Measurements from ENCODE around the gene POU4F3.
A peak's percentile ranks its signal among the peaks of the same experiment; 100 is the strongest.
"Not testable (repeated sequence)": the region's sequence is repeated elsewhere in the genome, so short reads cannot be mapped to it uniquely, and the experiment has no call there.

Gene POU4F3, protein sequence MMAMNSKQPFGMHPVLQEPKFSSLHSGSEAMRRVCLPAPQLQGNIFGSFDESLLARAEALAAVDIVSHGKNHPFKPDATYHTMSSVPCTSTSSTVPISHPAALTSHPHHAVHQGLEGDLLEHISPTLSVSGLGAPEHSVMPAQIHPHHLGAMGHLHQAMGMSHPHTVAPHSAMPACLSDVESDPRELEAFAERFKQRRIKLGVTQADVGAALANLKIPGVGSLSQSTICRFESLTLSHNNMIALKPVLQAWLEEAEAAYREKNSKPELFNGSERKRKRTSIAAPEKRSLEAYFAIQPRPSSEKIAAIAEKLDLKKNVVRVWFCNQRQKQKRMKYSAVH

DNA sequence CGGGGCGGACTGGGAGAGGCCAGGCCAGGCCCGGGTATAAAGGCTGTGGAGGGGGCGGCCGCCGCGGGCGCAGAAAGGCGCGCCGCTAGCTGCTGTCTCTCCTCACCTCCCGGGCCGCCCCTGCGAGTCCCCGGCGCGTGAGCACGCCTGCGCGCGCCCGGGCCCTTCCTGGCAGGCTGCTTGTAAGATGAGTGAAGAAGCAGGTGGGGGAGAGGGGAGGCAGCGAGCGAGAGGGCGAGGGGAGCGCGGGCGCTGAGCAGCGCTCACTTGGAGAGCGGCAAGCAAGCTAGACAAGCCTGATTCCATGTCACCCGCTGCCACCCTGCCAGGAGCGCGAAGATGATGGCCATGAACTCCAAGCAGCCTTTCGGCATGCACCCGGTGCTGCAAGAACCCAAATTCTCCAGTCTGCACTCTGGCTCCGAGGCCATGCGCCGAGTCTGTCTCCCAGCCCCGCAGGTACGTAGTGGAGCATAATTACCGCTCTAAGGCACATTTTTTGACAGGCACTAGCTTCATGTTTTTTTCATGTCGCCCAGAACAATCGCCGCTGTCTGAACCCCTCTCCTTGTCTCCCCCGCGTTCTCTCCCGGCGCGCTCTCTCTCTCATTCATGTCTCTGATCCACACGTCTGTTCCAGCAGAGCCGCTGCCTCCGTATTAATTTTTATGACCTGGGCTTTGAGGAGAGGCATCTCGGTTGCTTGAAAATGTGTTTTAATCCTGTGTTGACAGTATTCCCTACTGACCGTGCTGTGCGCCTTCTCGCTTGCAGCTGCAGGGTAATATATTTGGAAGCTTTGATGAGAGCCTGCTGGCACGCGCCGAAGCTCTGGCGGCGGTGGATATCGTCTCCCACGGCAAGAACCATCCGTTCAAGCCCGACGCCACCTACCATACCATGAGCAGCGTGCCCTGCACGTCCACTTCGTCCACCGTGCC lies at the start of gene POU4F3:
Gene POU4F3, plus strand, starts transcription at position 66 of the 941 bp plus-strand sequence. Its CDS starts 274 bp downstream, at position 340.
- no peak for DNase-seq

DNA sequence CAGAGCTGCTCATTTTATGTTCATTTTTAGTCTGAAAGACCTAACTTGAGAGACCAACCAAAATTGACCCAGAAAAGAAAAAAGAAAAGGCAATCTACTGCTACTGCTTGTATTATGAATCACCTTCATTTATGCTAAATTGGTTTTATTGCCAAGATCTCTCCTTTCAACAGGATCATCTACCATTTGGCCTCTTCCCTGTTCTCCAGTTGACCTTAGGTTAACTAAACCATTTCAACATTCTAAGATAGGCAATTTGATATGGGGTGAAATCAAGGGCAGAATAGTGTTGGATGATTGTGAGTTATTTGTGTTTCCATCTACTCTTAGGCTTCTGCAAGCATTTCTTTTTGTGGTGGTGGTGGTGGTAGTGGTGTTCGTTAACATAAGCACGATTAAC lies 48.3 kb upstream of the POU4F3 start:
- no peak for DNase-seq

DNA sequence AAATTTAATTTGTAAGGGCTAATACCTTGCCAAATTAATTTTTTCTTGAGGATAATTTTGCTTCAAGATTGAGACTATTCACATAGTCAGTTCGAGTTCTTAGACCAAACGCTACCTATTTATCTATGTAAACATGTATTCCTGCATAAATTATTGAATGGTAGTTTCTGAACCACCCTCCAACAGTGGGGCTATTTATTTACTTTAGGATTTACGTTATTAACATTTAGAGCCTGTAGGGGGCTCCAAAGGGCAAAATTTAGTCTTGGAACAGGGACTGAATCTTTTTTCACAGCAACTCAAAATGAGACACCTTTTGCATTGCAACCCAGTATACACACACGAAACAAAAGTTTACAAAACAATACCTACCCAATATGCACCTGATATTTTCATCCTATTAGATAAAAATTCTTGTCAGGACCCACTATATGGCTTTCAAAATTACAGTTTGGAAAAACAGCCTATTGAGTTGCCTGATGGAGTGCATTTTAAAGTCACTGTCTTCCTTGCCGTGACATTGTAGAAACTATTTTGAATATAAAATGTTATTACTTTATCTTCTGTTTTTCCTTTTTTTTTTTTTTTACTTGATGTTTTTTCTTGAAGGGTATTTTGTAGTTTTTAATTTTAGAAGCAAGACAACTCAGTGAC lies 47.1 kb upstream of the POU4F3 start:
- peak; percentile 62 for DNase-seq

DNA sequence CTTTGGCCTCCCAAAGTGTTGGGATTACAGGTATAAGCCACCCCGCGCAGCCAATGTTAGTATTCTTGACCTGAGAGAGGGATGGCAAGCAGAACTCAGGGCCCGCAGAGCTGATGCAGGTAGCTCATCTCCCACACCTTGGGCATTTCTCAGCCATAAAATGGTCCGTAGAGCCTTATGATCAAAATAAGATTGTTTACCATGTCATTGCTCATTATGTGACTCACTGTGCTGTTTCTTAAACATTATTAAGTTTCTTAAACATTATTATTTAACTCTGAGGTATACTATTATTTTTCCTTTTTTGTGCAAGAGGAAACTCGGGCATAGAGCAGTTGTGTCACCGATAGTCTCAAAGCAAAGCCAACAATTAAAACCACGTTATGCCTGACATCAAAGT lies 42.4 kb upstream of the POU4F3 start:
- no peak for DNase-seq

DNA sequence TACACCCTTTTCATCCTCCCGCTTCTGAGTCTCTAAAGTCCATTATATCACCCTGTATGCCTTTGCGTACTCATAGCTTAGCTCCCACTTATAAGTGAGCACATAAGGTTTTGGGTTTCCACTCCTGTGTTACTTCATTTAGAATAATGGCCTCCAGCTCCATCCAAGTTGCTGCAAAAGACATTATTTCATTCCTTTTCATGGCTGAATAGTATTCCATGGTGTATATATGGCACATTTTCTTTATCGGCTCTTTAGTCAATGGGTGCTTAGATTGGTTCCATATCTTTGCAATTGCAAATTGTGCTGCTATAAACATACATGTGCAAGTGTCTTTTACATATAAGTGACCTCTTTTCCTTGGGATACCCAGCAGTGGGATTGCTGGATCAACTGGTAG lies 39.7 kb upstream of the POU4F3 start:
- not testable (repeated sequence) for DNase-seq

DNA sequence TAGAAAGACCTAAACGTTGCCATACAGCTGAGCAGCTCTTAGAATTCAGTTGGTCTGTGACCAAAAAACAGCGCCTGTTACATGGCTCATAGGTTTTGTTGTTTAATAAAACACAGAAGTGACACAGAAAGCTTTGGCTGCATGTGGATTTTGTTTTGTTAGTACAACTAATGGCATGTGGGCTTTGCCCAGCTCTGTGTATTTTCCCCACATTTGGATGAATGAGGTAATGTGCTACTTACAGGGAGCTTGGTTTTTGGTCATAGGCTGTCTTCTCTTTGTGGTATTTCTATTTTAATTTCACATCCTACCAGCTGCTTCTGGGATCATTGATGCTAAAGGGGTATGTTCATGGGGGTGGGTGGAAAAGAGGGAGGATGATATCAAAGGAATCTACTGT lies 37.0 kb upstream of the POU4F3 start:
- no peak for DNase-seq

DNA sequence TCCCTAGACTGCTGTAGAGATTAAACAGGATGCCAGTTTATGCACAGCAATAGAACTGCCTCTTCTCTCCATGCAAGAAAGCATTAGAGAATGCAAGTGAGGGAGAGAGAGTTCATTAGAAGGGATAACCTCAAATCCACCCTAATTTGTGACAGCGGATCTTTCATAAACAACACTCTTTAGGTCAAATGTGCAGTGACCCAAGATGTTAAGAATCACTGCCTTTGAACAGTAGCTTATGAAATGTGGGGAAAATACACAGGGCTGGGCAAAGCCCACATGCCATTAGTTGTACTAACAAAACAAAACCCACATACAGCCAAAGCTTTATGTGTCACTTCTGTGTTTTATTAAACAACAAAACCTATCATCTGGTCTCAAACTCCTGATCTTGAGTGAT lies 36.2 kb upstream of the POU4F3 start:
- DNase-seq = no peak

DNA sequence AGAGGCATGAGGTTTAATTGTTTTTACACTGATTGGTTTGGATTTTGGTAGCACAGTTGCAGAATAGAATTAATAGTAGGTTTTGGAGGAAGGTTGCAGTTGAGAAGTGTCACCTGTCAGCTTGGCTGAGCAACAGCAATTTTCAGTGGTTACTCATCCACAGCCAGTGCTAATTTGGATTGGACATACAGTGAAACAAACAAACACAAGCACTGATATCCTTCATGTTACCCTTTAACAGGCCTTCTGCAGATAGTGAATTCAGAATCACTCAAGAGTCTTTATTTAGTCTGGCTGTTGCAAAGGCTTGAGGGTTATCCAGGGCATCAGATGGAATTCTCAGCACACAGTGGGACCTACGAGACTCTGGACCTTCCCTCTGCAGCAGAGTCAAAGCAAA lies 31.8 kb upstream of the POU4F3 start:
- DNase-seq = no peak

DNA sequence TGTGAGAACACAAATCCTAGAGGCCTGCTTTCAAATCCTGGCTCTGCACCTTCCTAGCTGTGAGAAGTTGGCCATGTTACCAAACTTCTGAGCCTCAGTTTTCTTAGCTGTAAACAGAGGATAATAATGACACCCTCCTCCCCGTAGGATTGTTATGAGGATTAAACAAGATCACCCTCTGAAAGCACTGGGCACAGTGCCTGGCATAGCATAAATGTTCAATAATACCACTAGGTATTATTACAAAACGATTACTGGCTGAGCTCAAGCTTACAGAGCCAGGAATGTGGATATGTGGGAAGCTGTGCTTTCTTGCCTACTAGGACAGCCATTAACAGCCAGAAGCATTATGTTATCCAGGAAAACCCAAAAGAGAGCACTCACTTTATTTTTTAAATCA lies 30.8 kb upstream of the POU4F3 start:
- DNase-seq = no peak

DNA sequence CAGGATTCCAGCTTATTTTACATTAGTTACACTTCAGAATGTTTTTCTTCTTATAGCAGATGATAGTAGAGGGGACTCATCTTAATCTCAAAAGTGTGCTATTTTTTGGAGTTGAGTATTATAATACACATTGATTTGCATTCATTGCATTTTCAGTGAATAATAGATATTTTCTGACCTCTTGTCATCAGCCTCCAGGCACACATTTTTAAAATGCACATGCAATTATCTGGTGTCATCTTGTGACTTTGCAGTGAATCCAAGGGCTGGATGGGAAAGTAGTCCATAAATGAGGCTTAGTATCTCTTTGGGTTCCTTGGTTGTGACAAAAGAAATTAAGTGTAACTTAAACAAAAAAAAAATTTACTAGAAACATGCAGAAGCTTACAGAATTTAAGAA lies 28.1 kb upstream of the POU4F3 start:
- DNase-seq = no peak

DNA sequence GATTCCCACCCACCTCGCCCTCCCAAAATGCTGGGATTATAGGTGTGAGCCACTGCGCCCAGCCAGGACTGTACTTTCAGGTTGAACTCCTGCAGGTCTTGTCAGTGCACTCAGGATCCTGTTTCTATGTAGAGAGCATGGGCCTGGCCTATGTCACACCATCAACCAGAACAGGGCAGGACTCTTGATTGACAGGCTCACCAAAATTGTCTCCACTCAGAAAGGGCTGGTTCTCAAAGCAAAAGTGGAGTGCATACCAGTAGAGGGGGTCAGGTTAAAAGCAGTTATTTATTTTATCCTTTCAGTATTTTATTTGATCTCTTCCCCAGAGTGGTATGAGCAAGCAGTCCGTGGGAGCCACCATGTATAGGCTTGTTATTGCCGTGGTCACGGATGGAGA lies 27.4 kb upstream of the POU4F3 start:
- no peak for DNase-seq

DNA sequence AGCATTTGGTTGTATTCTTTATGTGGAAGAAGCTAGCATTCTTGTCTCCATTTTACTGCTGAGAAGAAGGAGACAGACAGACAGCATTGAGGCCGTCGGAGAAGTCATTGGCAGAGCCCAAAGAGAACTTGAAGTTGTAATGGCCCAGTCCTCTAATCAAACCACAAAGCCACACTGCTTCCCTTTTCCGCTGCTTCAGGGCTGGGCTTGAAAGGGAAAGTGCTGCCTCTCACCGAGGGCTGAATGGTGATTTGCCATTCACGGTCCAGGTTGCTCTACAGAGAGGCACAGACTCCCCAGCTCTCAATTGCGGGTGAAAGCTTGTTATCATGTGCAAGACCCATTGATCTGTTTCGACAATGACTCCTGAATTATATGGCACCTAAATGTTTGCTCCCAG lies 25.6 kb upstream of the POU4F3 start:
- DNase-seq = peak; percentile 36

DNA sequence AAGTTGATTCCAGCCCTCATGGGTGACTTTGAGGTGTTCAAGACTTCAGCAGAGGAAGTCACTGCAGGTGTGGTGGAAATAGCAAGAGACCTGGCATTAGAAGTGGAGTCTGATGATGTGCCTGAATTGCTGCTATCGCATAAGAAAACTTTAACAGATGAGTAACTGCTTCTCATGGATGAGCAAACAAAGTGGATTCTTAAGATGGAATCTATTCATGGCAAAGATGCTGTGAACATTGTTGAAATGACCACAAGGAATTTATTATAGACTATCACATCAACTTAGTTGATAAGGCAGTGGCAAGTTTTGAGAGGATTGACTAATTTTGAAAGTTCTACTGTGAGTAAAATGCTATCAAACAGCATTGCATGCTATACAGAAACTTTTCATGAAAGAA lies 17.1 kb upstream of the POU4F3 start:
- no peak for DNase-seq

DNA sequence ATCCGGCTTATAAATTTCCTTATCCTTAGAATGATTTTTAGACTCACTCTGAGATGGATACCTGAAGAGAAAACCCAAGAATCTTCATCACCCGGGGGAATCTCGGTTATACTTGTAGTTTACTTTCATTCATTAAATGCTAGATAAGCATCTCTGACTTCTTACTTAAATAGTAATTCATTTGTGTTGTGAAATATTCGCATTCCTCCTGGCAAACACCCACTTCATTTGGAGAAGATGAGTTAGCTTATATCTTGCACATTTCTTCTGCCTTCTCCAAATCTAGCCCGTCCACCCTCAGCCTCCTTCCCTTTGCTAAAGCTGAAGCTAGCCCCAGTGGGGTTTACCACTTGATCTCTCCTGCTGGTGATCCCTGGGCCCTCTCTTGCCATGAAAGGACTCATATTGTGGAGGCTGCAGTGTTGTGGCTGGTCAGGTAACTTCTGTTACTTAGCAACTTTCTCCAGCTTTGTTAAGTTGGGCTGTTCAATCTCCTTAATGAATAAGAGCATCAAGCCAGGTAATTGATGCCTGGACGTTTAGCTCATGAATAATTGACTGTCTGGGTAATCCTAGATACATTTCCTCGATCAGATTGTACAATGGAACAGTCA lies 11.3 kb upstream of the POU4F3 start:
- no peak for DNase-seq

DNA sequence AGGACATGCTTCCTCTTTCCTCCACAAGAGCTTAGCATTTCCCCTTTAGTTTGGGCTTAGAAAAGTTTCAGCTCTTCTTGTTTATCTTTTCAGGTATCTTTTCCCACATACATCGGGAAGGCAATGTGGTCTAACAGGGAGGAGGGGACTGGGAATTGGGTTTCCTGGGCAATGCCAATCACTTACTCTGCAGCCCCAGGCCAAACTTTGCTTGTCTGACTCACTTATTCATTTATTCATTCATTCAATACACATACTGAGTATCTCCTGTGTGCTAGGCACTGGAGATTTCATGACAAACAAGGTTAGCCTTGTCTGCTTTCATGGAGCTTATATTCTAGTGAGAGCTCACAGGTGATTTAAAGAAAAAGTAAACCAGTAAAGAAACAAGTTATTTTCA lies 10.7 kb upstream of the POU4F3 start:
- DNase-seq = no peak

DNA sequence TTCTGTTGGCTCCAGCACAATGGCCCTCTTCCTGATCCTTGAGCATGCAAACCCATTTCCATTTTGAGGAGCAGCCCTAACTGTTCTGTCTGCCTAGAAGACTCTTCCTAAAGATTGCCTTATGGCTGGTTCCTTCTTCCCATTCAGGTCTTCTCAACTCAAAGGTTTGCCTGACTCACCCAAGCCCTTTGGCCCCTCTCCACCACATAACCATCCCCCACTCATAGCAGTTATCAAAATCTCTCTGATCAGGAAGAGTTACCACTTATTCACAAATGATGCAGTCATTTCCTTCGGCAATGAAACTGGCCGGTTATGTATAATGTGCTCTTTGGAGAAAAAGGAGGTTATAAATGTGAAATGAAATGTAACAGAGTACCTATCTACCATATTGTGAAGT lies 8.9 kb upstream of the POU4F3 start:
- DNase-seq = no peak

DNA sequence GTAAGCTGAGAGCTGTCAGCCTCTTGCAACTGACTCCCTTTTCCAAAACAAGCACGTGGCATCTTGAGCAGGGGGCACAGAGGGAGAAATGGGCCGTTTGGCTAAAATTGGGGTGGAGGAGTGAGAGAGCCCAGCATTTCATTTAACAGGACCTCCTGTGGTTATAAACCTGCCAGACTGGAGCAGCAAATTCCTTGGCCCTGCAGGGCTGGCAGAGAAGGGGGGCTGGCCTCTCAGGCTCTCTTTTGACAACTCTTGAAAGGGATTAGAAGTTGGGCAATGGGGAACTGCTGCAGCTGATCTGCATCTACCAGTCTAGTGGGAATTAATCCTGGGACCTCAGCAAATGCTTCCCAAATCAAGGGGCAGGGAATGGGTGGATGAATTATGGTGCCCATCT lies 7.2 kb upstream of the POU4F3 start:
- no peak for DNase-seq

DNA sequence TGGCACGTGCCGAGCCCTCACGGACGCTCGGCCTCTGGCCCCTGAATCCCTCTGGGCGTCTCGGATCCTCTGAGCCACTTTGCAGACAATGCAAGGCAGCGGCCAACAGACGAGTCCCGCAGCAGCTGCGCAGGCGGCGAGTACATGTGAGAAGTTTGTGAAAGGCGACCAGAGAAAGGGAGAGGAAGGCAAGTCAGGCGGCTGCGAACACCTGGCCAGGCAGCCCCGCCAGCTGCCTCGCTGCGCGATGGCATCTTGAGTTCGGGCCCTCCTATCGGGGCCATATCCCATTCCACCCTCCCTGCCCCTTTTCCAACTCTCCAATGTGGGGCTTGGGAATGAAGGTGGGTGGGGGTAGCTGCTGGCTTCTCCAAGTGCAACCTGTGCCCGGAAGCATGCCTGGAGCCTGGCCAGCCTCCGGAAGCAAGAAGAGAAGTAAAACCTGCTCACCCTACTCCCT lies 4.5 kb upstream of the POU4F3 start:
- DNase-seq = no peak

DNA sequence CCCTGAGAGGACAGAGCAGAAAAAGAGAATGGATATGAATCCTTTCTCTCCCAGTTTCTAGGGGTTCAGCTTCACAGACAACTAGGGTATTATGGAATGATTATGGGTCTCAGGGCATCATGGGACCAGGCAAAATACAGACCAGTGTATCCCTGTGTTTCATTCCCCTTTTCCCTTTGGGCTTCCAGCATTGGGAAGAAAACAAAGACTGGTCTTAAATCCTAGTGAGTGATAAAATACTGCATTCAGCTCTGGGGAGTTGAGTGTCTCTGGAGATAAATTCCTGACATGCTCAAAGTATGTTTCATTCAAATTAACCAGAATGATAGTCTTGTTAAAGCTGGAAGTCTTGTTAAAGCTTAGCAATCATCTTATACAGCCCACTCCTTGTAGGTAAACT lies 2.4 kb upstream of the POU4F3 start:
- no peak for DNase-seq

DNA sequence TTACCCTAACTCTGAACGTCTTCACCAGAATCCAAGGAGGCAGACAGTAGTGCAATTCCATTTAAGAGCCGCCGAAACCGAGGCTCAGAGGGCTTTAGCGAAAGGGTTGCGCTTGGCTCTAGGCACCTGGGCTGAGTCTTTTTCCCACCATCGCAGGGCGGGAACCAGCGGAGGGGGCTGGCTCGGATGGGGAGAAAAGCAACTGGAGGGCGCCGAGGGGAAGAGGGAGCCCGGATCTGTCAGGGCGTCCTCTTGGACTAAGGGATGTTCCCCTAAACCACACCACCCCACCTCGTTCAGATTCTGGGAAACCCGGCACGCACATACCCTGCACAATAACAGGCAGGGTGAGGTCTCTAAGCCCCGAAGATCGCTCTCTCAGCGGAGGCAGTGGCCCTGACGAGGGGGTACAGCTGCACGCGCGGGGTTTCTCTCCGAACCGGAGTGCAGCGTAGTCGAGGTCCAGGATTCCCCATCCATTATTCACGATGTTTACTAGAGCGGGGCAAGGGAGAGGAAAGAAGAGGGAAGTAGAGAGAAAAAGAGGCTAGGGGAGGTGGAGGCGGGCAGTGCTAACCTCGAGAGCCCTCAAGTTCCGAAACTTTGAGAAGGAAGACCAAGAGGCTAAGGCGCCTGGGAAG lies 1.3 kb upstream of the POU4F3 start:
- no peak for DNase-seq

DNA sequence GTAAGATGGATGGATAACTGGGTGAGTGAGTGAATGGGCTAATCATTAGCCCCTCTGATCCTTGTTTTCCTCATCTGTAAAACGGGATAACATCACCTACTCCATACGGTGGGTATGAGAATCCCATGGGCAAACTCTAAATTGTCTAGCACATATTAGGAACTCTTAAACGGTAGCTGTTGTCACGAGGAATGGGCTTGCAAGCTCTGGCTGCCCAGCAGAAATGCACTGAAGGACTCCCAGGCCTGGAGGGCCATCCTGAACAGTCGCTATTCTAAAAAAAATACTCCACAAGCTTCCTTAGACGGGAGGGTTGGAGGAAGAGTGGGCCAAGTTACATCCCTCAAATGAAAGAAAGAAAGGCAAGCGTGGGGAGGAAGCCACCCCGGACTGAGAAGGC lies 711 bp upstream of the POU4F3 start:
- no peak for DNase-seq

DNA sequence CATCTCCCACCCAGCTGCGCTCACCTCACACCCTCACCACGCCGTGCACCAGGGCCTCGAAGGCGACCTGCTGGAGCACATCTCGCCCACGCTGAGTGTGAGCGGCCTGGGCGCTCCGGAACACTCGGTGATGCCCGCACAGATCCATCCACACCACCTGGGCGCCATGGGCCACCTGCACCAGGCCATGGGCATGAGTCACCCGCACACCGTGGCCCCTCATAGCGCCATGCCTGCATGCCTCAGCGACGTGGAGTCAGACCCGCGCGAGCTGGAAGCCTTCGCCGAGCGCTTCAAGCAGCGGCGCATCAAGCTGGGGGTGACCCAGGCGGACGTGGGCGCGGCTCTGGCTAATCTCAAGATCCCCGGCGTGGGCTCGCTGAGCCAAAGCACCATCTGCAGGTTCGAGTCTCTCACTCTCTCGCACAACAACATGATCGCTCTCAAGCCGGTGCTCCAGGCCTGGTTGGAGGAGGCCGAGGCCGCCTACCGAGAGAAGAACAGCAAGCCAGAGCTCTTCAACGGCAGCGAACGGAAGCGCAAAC lies 1.1 kb downstream of the POU4F3 start:
- DNase-seq = no peak
